Measurements from ENCODE around the gene DPYD.

DNA sequence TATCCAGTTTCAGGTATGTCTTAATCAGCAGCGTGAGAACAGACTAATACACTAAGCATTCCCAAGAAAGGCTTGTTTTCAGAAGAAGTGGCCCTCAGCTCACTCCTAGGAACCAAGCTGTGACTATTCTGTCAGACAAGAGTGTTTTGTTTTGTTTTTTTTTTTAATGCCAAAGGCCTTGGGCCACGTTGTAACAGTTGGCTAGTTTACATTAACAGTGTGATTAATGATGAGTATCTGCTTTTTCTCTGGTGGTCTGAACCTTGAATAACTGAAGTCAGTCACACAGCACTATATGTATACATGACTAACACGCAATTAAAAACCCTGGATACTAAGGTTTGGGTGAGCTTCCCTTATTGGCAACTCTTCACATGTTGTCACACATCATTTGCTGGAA lies 21.9 kb downstream of the DPYD start:
- TF ChIP-seq, protein P1, sequence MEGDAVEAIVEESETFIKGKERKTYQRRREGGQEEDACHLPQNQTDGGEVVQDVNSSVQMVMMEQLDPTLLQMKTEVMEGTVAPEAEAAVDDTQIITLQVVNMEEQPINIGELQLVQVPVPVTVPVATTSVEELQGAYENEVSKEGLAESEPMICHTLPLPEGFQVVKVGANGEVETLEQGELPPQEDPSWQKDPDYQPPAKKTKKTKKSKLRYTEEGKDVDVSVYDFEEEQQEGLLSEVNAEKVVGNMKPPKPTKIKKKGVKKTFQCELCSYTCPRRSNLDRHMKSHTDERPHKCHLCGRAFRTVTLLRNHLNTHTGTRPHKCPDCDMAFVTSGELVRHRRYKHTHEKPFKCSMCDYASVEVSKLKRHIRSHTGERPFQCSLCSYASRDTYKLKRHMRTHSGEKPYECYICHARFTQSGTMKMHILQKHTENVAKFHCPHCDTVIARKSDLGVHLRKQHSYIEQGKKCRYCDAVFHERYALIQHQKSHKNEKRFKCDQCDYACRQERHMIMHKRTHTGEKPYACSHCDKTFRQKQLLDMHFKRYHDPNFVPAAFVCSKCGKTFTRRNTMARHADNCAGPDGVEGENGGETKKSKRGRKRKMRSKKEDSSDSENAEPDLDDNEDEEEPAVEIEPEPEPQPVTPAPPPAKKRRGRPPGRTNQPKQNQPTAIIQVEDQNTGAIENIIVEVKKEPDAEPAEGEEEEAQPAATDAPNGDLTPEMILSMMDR (IDR thresholded peaks at IDR 0.05; ENCODE audit: low read length) = no peak
- no peak for TF ChIP-seq EZH2 (IDR thresholded peaks at IDR 0.05; ENCODE audit: borderline replicate concordance, low read length)

Measured in OCI-LY1 (cell line).